Measurements from ENCODE around the gene GORASP1.

DNA sequence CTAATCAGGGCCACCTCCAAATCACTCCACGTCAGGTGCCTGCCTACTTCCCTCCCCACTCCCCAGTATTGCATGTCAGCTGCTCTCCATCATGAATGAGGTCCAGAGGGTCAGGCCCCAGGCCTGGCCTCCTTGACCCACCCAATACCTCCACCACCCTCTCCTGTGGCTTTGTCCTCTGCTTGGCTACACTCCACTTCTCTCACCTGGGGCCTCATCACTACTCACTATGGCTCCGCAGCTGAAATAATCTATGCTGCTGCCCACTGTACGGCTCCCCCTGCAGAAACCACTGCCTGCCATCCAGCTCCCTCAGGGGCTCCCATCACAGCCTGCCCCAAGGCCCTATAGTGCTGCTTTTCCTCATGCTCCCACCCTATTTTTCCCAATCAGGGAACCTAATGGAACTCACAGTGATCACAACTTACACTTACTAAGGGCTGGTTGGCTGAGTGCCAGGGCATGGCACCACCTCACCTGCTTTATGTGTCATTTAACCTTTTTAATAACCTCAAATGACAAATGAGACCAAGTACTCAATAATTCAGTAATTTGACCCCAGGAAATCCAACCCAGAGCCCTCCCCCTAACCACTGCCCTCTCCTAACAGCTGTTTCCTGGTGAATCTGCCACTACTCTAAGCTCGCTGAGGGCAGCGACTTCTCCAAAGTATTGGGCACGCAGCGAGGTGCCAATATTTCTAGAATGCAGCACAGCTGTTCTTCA lies 2.3 kb downstream of the GORASP1 start:
- TF ChIP-seq, protein P1, sequence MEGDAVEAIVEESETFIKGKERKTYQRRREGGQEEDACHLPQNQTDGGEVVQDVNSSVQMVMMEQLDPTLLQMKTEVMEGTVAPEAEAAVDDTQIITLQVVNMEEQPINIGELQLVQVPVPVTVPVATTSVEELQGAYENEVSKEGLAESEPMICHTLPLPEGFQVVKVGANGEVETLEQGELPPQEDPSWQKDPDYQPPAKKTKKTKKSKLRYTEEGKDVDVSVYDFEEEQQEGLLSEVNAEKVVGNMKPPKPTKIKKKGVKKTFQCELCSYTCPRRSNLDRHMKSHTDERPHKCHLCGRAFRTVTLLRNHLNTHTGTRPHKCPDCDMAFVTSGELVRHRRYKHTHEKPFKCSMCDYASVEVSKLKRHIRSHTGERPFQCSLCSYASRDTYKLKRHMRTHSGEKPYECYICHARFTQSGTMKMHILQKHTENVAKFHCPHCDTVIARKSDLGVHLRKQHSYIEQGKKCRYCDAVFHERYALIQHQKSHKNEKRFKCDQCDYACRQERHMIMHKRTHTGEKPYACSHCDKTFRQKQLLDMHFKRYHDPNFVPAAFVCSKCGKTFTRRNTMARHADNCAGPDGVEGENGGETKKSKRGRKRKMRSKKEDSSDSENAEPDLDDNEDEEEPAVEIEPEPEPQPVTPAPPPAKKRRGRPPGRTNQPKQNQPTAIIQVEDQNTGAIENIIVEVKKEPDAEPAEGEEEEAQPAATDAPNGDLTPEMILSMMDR (IDR thresholded peaks at IDR 0.05) = no peak
- TF ChIP-seq POLR2A (IDR thresholded peaks at IDR 0.05) = no peak
